ENCODE data around the gene GPATCH8. TPM values are rescaled to one million over a fixed set of nuclear protein-coding genes. Genes with fewer than 3 reads are reported as not detected.
"Not testable (repeated sequence)": the region's sequence is repeated elsewhere in the genome, so short reads cannot be mapped to it uniquely, and the experiment has no call there.

The GPATCH8 gene
- total RNA-seq, 1 donor from 2014 or later: 52.6 TPM

DNA sequence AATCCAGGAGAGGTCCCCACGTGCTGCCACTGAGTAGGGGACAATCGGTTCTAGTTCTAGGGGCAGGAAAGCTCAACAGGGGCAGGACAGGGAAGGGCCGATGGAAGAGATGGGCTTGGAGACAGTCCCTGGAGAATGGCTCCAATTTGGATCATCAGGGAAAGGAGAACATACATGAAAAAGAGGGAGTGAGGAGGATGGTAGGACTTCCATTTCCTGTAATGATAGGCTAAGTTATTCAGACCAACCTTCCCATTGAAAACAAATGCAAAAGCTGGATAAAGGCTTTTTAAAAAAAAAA is 20.4 kb upstream of the GPATCH8 start:
- TF ChIP-seq, protein P1, sequence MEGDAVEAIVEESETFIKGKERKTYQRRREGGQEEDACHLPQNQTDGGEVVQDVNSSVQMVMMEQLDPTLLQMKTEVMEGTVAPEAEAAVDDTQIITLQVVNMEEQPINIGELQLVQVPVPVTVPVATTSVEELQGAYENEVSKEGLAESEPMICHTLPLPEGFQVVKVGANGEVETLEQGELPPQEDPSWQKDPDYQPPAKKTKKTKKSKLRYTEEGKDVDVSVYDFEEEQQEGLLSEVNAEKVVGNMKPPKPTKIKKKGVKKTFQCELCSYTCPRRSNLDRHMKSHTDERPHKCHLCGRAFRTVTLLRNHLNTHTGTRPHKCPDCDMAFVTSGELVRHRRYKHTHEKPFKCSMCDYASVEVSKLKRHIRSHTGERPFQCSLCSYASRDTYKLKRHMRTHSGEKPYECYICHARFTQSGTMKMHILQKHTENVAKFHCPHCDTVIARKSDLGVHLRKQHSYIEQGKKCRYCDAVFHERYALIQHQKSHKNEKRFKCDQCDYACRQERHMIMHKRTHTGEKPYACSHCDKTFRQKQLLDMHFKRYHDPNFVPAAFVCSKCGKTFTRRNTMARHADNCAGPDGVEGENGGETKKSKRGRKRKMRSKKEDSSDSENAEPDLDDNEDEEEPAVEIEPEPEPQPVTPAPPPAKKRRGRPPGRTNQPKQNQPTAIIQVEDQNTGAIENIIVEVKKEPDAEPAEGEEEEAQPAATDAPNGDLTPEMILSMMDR (IDR thresholded peaks at IDR 0.05): no peak
- H3K4me1 Mint-ChIP-seq (ENCODE audit: unreplicated experiment): no peaks in the 10 kb centered on the region
- H3K9me3 Mint-ChIP-seq (ENCODE audit: unreplicated experiment): no peaks in the 10 kb centered on the region
- DNase-seq (ENCODE audit: extremely low spot score, unreplicated experiment): no peak
- H3K27ac Mint-ChIP-seq (ENCODE audit: unreplicated experiment): no peak overlapping the region
- no peaks in the 10 kb centered on the region for H3K36me3 Mint-ChIP-seq (ENCODE audit: unreplicated experiment)
- H3K27me3 Mint-ChIP-seq (ENCODE audit: unreplicated experiment): no peaks in the 10 kb centered on the region
- no peak overlapping the region for H3K4me3 Mint-ChIP-seq (ENCODE audit: unreplicated experiment)

GRCh38 chr17:44522883-44523671 is 19.9 kb upstream of the GPATCH8 start:
- Mint-ChIP-seq H3K4me3 (ENCODE audit: unreplicated experiment) (no peak overlapping the region), H3K4me1 (ENCODE audit: unreplicated experiment) (peaks cover 3% of the 10 kb centered on the region)

GRCh38 chr17:44518032-44518431 is 14.8 kb upstream of the GPATCH8 start:
- Mint-ChIP-seq H3K4me1 (ENCODE audit: unreplicated experiment) (peaks cover 11% of the 10 kb centered on the region), H3K9me3 (ENCODE audit: unreplicated experiment) (no peaks in the 10 kb centered on the region), H3K4me3 (ENCODE audit: unreplicated experiment) (peak overlapping the region; percentile 1), H3K27me3 (ENCODE audit: unreplicated experiment) (no peaks in the 10 kb centered on the region), H3K36me3 (ENCODE audit: unreplicated experiment) (no peaks in the 10 kb centered on the region), H3K27ac (ENCODE audit: unreplicated experiment) (peak overlapping the region; percentile 77)
- no peak for DNase-seq (ENCODE audit: extremely low spot score, unreplicated experiment)
- TF ChIP-seq, protein P1 (IDR thresholded peaks at IDR 0.05): no peak

More at GRCh38 chr17:44522883-44523671, 19.9 kb upstream of the GPATCH8 start:
- TF ChIP-seq, protein P1 (IDR thresholded peaks at IDR 0.05): peak; percentile 59
- Mint-ChIP-seq H3K27me3 (ENCODE audit: unreplicated experiment) (no peaks in the 10 kb centered on the region), H3K27ac (ENCODE audit: unreplicated experiment) (no peak overlapping the region), H3K9me3 (ENCODE audit: unreplicated experiment) (no peaks in the 10 kb centered on the region), H3K36me3 (ENCODE audit: unreplicated experiment) (no peaks in the 10 kb centered on the region)
- no peak for DNase-seq (ENCODE audit: extremely low spot score, unreplicated experiment)

DNA sequence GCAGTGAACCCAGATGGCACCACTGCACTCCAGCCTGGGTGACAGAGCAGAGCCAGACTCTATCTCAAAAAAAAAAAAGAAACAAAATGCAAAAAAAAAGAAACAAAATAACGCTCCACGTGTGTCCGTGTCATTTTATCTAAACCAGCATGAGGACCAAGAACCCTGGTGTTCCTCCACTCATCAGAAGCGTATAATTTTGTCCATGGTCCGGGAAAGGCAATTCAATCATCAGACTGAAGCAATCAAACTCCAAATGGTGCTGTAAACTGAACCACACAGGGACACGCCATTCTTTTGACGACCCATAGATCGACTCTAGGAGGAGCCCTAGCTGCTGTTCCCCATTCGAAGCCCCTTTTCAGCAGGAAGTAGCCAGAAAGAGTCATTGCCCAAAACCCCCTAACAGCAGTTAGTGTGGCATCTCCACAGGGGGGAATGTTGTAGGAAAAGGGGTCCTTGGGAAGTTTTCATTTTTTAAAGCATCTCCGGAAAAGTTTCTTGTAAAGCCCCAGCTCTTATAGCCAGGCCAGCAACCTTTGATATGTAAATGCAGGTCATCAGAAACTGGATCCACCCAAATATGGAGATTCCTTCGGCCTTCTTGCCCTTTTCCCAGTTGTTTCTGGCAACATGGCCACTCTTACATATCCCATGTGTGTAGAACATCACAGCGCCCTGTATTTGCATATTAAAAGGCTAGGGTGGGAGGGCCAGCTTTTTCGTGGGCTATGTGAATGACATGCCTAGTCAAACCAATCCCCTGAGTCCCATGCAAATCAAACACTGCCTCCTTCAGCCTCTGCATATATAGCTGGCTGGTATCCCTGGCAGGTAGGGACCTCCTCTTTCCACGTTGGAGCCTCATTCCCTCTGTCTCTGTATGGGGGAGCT is 8.3 kb upstream of the GPATCH8 start:
- H3K27ac Mint-ChIP-seq (ENCODE audit: unreplicated experiment); H3K4me3 Mint-ChIP-seq (ENCODE audit: unreplicated experiment); H3K27me3 Mint-ChIP-seq (ENCODE audit: unreplicated experiment); H3K4me1 Mint-ChIP-seq (ENCODE audit: unreplicated experiment); H3K9me3 Mint-ChIP-seq (ENCODE audit: unreplicated experiment); H3K36me3 Mint-ChIP-seq (ENCODE audit: unreplicated experiment): not testable (repeated sequence)
- peak; percentile 34 for DNase-seq (ENCODE audit: extremely low spot score, unreplicated experiment)

DNA sequence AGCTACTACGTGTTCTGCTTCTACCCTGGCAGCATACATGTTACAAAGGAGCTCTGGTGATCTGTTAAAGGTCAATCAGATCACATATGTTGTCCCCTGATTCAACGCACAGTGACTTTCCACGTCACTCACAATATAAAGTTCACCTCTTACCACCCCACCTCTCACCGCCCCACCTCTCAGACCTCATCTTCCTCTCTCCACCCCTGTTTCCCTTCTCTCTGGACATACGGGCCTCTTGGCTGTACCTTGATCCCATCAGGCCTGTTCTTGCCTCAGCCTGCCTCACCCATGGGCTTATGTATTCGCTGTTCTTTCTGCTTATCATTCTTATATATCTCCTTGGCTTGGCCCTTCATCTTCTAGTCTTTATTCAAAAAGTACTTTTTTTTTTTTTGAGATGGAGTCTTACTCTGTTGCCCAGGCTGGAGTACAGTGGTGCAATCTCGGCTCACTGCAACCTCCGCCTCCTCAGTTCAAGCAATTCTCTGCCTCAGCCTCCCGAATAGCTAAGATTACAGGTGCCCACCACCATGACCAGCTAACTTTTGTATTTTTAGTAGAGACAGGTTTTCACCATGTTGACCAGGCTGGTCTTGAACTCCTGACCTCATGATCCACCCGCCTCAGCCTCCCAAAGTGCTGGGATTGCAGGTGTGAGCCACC is 3.9 kb upstream of the GPATCH8 start:
- H3K27ac Mint-ChIP-seq (ENCODE audit: unreplicated experiment); H3K9me3 Mint-ChIP-seq (ENCODE audit: unreplicated experiment); H3K4me3 Mint-ChIP-seq (ENCODE audit: unreplicated experiment); H3K36me3 Mint-ChIP-seq (ENCODE audit: unreplicated experiment); H3K27me3 Mint-ChIP-seq (ENCODE audit: unreplicated experiment); H3K4me1 Mint-ChIP-seq (ENCODE audit: unreplicated experiment); DNase-seq (ENCODE audit: extremely low spot score, unreplicated experiment): not testable (repeated sequence)

All from osteocyte (in vitro differentiated cells).